Astrocyte of the cerebellum (primary cell): ENCODE measurements around the gene GBGT1.

ENCODE experiments used
- DNase-seq: peaks from one replicate; pipeline ENCODE4 v3.0.0-alpha.2; 2011; ENCODE audit warnings: low read depth
- H3K4me3 ChIP-seq: 2 replicates; pipeline ENCODE4 v1.5.1; 2011; ENCODE audit warnings: mild to moderate bottlenecking, low read depth, low read length, moderate library complexity
- CTCF ChIP-seq: IDR thresholded peaks from 2 replicates; pipeline ENCODE4 v1.5.1; 2012; ENCODE audit warnings: low read length, low read depth, moderate library complexity, mild to moderate bottlenecking; ENCODE audit errors: missing control alignments
- in situ Hi-C: cut with HindIII; loops from 2 replicates; pipeline ENCODE4 v1.10.0; 2017; ENCODE audit warnings: low sequenced_read_pairs

The GBGT1 gene

GRCh38 chr9:133194597-133194996 lies 30.9 kb upstream of the GBGT1 start:
- DNase-seq = no peak
- H3K4me3 ChIP-seq = no peak overlapping the region
- no peak for TF ChIP-seq CTCF
- in situ Hi-C loops = no loop called here

- no peak overlapping the region for H3K4me3 ChIP-seq
- no peak for TF ChIP-seq CTCF
- no peak for DNase-seq
- in situ Hi-C loops = no loop called here
Measured at GRCh38 chr9:133191989-133192388, 28.3 kb upstream of the GBGT1 start.

DNA sequence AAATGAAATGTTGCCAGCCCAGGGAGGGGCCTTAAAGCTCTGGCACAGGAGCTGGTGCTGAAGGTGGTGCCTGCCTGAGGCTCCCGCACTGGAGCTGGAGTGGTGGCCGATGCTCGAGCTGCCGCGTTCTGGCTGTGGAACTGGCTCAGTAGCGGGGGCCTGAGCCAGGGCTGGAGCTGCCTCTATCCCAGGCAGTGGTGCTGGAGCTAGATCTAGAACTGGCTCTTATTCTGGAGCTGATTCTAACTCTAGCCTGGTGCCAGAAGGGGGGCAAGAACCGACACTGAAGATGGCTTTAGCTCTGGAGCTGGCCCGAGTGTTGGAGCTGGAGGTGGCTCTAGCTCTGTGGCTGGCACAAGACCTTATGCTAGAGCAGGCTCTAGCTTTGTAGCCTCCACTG lies 26.1 kb upstream of the GBGT1 start:
- H3K4me3 ChIP-seq = no peak overlapping the region
- in situ Hi-C loops = no loop called here
- no peak for TF ChIP-seq CTCF
- no peak for DNase-seq

- TF ChIP-seq CTCF = no peak
- in situ Hi-C loops = no loop called here
- no peak overlapping the region for H3K4me3 ChIP-seq
- DNase-seq = no peak
Measured at GRCh38 chr9:133188843-133189180, 25.1 kb upstream of the GBGT1 start.

GRCh38 chr9:133188006-133188842 lies 24.5 kb upstream of the GBGT1 start:
- no peak for DNase-seq

GRCh38 chr9:133187561-133188005 lies 23.9 kb upstream of the GBGT1 start:
- no peak overlapping the region for H3K4me3 ChIP-seq
- in situ Hi-C loops = no loop called here
- TF ChIP-seq CTCF = no peak
- no peak for DNase-seq

More at GRCh38 chr9:133188006-133188842, 24.5 kb upstream of the GBGT1 start:
- H3K4me3 ChIP-seq = no peak overlapping the region
- no peak for TF ChIP-seq CTCF
- in situ Hi-C loops = no loop called here
